ENCODE data around the gene SERPINA3. TPM values are rescaled to one million over a fixed set of nuclear protein-coding genes. Genes with fewer than 3 reads are reported as not detected.

Gene SERPINA3
- total RNA-seq: 1 to 10 TPM in 1 of 2 donors, under 1 TPM in 1; 0.67 to 1.7 TPM

GRCh38 chr14:94612174-94612573 is at the start of gene SERPINA3:
SERPINA3 (plus strand) TSS chr14:94612391; CDS start chr14:94614442, 2,051 bp downstream.

DNA sequence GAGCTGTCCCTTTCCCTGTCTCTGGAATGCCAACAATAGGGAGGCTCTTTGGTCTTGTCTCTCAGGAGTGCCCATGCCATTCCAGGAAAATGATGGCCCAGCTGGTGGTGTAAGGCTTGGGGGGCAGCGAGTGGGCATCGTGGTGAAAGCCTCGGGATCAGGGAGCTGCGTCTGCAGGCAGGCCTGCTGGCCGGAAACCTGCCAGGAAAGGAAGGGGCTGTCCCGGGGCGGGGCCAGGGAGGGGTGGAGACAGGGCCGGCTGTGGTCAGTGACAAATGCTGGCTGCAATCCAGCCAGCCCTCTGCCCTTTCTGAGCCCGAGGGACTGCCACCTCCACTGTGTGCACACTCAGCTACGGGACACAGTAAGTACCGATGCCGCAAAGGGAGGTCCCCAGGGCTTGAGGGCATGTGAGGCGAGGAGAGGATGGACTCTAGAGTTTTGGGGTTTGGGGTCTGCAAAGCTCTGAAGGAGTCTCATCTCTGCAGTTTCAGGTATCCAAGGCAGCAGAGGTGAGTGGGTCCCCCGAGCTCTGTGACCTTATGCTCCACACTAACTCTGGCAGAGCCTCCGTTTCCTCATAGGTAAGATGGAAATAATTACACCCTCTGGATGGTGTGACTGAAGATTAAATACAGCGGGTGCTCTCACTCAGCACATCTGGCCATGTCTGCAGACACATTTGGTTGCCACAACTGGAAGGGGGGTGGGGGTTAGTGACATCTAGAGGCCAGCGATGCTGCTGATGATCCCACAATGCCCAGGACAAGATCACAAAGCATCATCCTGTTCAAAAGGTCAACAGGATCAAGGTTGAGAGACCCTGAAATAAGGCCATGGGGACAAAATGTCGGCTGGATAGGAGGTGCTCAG is 30.8 kb upstream of the SERPINA3 start, which contains the start of gene SERPINA5:
SERPINA5 (plus strand) TSS at position 300 of the 873 bp plus-strand sequence. CDS start 5,937 bp downstream, outside the sequence.

Other genes starting within 250 kb of the SERPINA3 start
- gene SERPINA2, start 245.7 kb upstream of the SERPINA3 start, total RNA-seq: not detected
- under 1 TPM; 0.33 to 0.34 TPM for gene SERPINA1, start 223.8 kb upstream of the SERPINA3 start, total RNA-seq
- not detected for gene SERPINA11, start 159.6 kb upstream of the SERPINA3 start, total RNA-seq
- gene SERPINA9, start 136.2 kb upstream of the SERPINA3 start, total RNA-seq: not detected
- not detected for gene SERPINA12, start 102.9 kb upstream of the SERPINA3 start, total RNA-seq
- gene SERPINA4, start 50.9 kb upstream of the SERPINA3 start, total RNA-seq: not detected
- under 1 TPM in 1 of 2 donors, not detected in 1; 0.33 TPM for gene SERPINA5, start 31.0 kb upstream of the SERPINA3 start, total RNA-seq
- gene GSC, start 157.7 kb downstream of the SERPINA3 start, total RNA-seq: not detected

Measured in melanocyte of skin (primary cell).